ENCODE results near the gene KXD1.
A peak's percentile ranks its signal among the peaks of the same experiment; 100 is the strongest.

The KXD1 gene

DNA sequence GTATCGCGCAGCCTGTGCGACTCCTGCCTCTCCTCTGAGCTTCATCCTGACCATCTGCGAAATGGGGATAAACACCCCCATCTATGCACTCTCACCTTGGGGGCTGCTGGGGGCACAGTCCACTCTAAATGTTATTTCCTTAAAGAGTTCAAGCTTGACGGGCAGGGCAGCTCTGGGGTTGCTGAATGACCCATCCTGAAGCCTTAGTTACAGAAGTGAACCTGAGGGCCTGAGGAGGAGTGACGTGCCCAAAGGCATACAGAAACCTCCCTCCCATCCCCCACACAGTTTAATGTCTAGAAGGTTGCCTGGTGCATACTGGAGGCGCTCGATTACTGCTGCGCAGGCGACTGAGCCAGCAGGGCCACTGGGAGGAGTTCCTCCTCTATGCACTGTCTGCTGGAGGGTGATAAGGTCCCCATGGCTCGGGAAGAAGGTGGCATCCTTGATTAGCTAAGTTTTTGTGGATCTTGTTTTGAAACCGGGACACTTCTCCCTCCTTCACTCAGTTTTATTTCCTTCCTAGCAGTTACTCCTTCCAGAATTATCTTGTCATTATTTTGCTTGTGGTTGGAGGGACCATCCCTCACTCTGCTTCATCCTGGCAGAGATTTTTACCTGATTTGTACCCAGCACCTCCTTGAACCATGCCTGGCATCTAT is 13.7 kb upstream of the KXD1 start:
- Histone ChIP-seq H3K27me3 (replicated peaks; ENCODE audit: control insufficient read depth, insufficient read depth, low read length) (no peaks in the 10 kb centered on the region), H3K4me3 (replicated peaks; ENCODE audit: low read depth, low read length) (peak overlapping the region; percentile 87), H3K36me3 (ENCODE audit: control insufficient read depth, insufficient read depth, low read length) (peaks cover 12% of the 10 kb centered on the region)
- TF ChIP-seq, protein P1, sequence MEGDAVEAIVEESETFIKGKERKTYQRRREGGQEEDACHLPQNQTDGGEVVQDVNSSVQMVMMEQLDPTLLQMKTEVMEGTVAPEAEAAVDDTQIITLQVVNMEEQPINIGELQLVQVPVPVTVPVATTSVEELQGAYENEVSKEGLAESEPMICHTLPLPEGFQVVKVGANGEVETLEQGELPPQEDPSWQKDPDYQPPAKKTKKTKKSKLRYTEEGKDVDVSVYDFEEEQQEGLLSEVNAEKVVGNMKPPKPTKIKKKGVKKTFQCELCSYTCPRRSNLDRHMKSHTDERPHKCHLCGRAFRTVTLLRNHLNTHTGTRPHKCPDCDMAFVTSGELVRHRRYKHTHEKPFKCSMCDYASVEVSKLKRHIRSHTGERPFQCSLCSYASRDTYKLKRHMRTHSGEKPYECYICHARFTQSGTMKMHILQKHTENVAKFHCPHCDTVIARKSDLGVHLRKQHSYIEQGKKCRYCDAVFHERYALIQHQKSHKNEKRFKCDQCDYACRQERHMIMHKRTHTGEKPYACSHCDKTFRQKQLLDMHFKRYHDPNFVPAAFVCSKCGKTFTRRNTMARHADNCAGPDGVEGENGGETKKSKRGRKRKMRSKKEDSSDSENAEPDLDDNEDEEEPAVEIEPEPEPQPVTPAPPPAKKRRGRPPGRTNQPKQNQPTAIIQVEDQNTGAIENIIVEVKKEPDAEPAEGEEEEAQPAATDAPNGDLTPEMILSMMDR (IDR thresholded peaks at IDR 0.05; ENCODE audit: insufficient read depth, low read length, poor library complexity, severe bottlenecking): peak; percentile 28
- peak; percentile 59 for DNase-seq (ENCODE audit: extremely low read depth, insufficient read length)

DNA sequence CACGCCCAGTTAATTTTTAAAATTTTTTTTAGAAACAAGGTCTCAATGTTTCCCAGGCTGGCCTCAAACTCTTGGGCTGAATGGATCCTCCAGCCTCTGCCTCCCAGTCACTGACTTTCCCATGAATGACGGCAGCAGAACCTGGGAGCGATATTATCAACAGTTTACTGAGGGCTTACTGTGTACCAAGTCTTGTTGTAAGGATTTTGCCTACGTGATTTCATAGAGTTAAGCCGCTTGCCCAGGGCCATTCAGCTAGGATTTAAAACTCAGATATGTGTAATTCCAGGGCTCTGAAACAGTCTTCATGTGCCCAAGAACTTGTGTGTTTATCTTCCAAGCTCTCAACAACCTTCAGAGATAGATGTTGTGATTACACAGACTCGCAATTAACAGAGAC is 6.0 kb upstream of the KXD1 start:
- no peak overlapping the region for H3K4me3 ChIP-seq (replicated peaks; ENCODE audit: low read depth, low read length)
- no peak for DNase-seq (ENCODE audit: extremely low read depth, insufficient read length)
- no peaks in the 10 kb centered on the region for H3K36me3 ChIP-seq (ENCODE audit: control insufficient read depth, insufficient read depth, low read length)
- TF ChIP-seq, protein P1 (IDR thresholded peaks at IDR 0.05; ENCODE audit: insufficient read depth, low read length, poor library complexity, severe bottlenecking): no peak
- H3K27me3 ChIP-seq (replicated peaks; ENCODE audit: control insufficient read depth, insufficient read depth, low read length): no peaks in the 10 kb centered on the region

DNA sequence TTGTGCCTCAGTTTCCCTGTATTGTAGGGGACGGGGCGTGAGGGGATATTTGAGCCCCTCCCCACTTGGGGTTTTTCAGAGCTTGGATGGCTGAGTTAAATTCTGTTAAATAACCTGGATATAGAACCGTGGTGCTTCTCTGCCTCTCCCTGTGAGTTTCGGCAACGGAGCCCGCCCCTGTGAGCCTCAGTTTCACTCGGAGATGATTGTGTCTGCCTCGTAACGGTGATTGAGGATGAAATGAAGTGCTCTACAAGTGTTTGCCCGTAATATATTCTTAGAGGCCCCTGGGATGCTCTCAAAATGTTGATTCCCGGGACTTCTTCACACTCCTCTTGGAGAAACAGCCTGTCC is 509 bp downstream of the KXD1 start:
- H3K36me3 ChIP-seq (ENCODE audit: control insufficient read depth, insufficient read depth, low read length): peaks cover 9% of the 10 kb centered on the region
- no peaks in the 10 kb centered on the region for H3K27me3 ChIP-seq (replicated peaks; ENCODE audit: control insufficient read depth, insufficient read depth, low read length)
- DNase-seq (ENCODE audit: extremely low read depth, insufficient read length): no peak
- TF ChIP-seq, protein P1 (IDR thresholded peaks at IDR 0.05; ENCODE audit: insufficient read depth, low read length, poor library complexity, severe bottlenecking): no peak
- H3K4me3 ChIP-seq (replicated peaks; ENCODE audit: low read depth, low read length): peak overlapping the region; percentile 99

DNA sequence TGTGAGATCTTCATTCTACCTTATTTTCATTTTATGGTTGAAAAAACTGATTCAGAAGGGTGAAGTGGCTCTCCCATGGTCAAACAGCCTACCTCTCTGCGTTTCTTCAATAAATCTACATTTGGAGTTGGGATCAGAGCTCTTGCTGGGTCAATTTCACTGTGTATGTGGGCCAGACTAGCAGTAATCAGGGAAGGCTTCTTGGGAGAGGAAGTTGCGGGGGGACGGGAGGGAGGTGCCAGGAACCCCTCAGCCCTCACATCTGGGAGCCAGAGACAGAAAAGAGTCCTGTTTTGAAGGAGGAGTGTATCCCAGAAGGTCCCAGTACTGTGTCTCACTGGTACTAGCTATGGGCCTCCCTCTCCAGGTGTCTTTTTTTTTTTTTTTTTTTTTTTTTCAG is 934 bp downstream of the KXD1 start:
- DNase-seq (ENCODE audit: extremely low read depth, insufficient read length): no peak
- peaks cover 9% of the 10 kb centered on the region for H3K36me3 ChIP-seq (ENCODE audit: control insufficient read depth, insufficient read depth, low read length)
- H3K27me3 ChIP-seq (replicated peaks; ENCODE audit: control insufficient read depth, insufficient read depth, low read length): no peaks in the 10 kb centered on the region
- peak overlapping the region; percentile 99 for H3K4me3 ChIP-seq (replicated peaks; ENCODE audit: low read depth, low read length)
- TF ChIP-seq, protein P1 (IDR thresholded peaks at IDR 0.05; ENCODE audit: insufficient read depth, low read length, poor library complexity, severe bottlenecking): no peak

DNA sequence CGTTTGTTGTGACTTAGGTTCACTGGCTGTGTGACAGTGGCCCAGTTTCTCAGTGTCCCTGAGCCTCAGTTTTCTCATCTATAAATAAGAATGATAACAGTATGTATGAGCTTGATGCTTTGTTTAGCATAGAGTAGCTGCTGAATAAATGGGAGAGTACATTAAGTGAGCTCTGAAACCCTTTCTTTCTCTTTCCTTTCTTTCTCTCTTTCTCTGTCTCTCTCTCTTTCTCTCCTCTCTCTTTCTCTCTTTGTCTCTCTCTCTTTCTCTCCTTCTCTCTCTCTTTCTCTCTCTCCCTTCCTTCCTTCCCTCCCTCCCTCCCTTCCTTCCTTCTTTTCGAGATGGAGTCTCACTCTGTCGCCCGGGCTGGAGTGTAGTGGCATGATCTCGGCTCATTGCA is 2.0 kb downstream of the KXD1 start:
- no peak overlapping the region for H3K4me3 ChIP-seq (replicated peaks; ENCODE audit: low read depth, low read length)
- no peaks in the 10 kb centered on the region for H3K27me3 ChIP-seq (replicated peaks; ENCODE audit: control insufficient read depth, insufficient read depth, low read length)
- DNase-seq (ENCODE audit: extremely low read depth, insufficient read length): no peak
- TF ChIP-seq, protein P1 (IDR thresholded peaks at IDR 0.05; ENCODE audit: insufficient read depth, low read length, poor library complexity, severe bottlenecking): no peak
- peaks cover 10% of the 10 kb centered on the region for H3K36me3 ChIP-seq (ENCODE audit: control insufficient read depth, insufficient read depth, low read length)

DNA sequence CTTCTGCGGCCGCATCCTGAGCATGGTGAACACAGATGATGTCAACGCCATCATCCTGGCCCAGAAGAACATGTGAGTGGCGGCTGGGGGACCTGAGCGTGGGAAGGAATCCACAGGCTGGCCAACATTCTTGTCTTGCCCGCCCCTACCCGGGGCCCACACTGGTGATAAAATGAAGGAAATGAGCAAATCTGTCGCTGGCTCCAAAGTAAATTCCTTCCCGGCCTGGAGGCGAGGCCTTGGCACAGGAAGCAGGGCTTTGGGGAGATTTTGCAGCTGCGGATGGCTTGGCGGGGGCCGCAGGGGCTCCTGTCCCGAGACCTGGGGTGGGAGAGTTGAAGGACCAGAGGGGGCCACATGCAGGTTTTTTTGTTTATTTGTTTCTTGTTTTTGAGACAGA is 4.4 kb downstream of the KXD1 start:
- no peak overlapping the region for H3K4me3 ChIP-seq (replicated peaks; ENCODE audit: low read depth, low read length)
- H3K36me3 ChIP-seq (ENCODE audit: control insufficient read depth, insufficient read depth, low read length): peaks cover 17% of the 10 kb centered on the region
- TF ChIP-seq, protein P1 (IDR thresholded peaks at IDR 0.05; ENCODE audit: insufficient read depth, low read length, poor library complexity, severe bottlenecking): no peak
- no peaks in the 10 kb centered on the region for H3K27me3 ChIP-seq (replicated peaks; ENCODE audit: control insufficient read depth, insufficient read depth, low read length)
- no peak for DNase-seq (ENCODE audit: extremely low read depth, insufficient read length)

Data from GM06990 (cell line).